K562 (cell line): ENCODE measurements around the gene AMFR. TPM values are rescaled to one million over a fixed set of nuclear protein-coding genes. Genes with fewer than 3 reads are reported as not detected.

Experiments used
- ATAC-seq: fragments of 200-7000 bp; cut with Tn5 transposase; 3 replicates; pipeline ENCODE4 v1.9.1; 2020; ENCODE audit warnings: moderate library complexity
- BruUV-seq: library from RNA; stranded (reverse); fragments of 400-500 nt; replicated peaks from 2 replicates; lab custom pipeline; 2021; lab: Mats Ljungman, UMichigan
- CTCF ChIA-PET: fragments of 300-600 bp; formaldehyde crosslinking; extraction: SDS; loops from one replicate; lab custom pipeline; 2021; ENCODE audit warnings: low intra/inter-chr PET ratio; lab: Yijun Ruan, JAX
- POLR2A ChIA-PET: fragments of 300-600, 350-650 bp; sonication (Branson Sonifier 250); formaldehyde crosslinking; extraction: SDS; loops from one replicate; lab custom pipeline; 2021; ENCODE audit warnings: antibody characterized with exemption, inconsistent platforms; lab: Yijun Ruan, JAX
- DNase-seq, 4 experiments: peaks; one replicate each; pipeline versions ENCODE4 v3.0.0 to v3.0.0-alpha.2; 2011 to 2018; ENCODE audit warnings: low spot score in 3 of 4, mixed read lengths in 3 of 4; ENCODE audit errors: extremely low read depth in 1 of 4
- FAIRE-seq: peaks from 2 replicates; lab custom pipeline; 2011; peaks lifted over from hg19 to GRCh38; lab: Jason Lieb, UNC
- H2AFZ ChIP-seq: 2 replicates; pipeline ENCODE4 v1.6.0; 2011; ENCODE audit warnings: low read depth, low read length, control low read depth, inconsistent platforms
- H3K27ac ChIP-seq: fragments of 200-600 bp; 3 replicates; pipeline ENCODE4 v1.8.0; 2011; ENCODE audit warnings: low read depth, mild to moderate bottlenecking, control low read depth, inconsistent platforms, low read length, moderate library complexity, mixed read lengths; ENCODE audit errors: extremely low read depth
- H3K27me3 ChIP-seq, 2 experiments: fragments of 300-600 bp in 1 of 2; 2 replicates in 1 of 2; 3 replicates in 1 of 2; pipeline versions ENCODE4 v1.6.0 to v1.8.0; 2011; ENCODE audit warnings: inconsistent platforms in 2 of 2, low read length in 2 of 2, mild to moderate bottlenecking in 1 of 2, mixed read lengths in 1 of 2, moderate library complexity in 1 of 2; ENCODE audit not compliant: control insufficient read depth in 2 of 2, insufficient read depth in 2 of 2
- H3K36me3 ChIP-seq: fragments of 300-600 bp; 3 replicates; pipeline ENCODE4 v1.8.0; 2011; ENCODE audit warnings: mild to moderate bottlenecking, low read length, inconsistent platforms; ENCODE audit not compliant: control insufficient read depth, insufficient read depth
- H3K4me1 ChIP-seq, 2 experiments: fragments of 200-600 bp in 1 of 2; replicated peaks in 1 of 2; 2 replicates in 1 of 2; 3 replicates in 1 of 2; pipeline versions ENCODE4 v1.5.1 to v1.8.0; 2011; ENCODE audit warnings: inconsistent platforms in 2 of 2, low read length in 2 of 2, mild to moderate bottlenecking in 1 of 2, mixed read lengths in 1 of 2, moderate library complexity in 1 of 2; ENCODE audit not compliant: control insufficient read depth in 2 of 2, insufficient read depth in 2 of 2
- H3K4me2 ChIP-seq: 2 replicates; pipeline ENCODE4 v1.6.1; 2011; ENCODE audit warnings: low read length, control low read depth, inconsistent platforms, mixed read lengths; ENCODE audit not compliant: insufficient read depth
- H3K4me3 ChIP-seq: fragments of 200-600 bp; sonication (generic), shearing (Covaris generic); 2 replicates; pipeline ENCODE4 v1.5.1; 2016; ENCODE audit warnings: control low read depth, inconsistent platforms
- H3K79me2 ChIP-seq: fragments of 200-600 bp; 3 replicates; pipeline ENCODE4 v1.8.0; 2011; ENCODE audit warnings: low read length, inconsistent platforms; ENCODE audit not compliant: control insufficient read depth, insufficient read depth
- H3K9ac ChIP-seq, 2 experiments: 2 replicates each; pipeline versions ENCODE4 v1.6.0 to v1.6.1; 2011; ENCODE audit warnings: low read depth in 2 of 2, low read length in 2 of 2, control low read depth in 1 of 2, inconsistent platforms in 1 of 2, mild to moderate bottlenecking in 1 of 2, mixed read lengths in 1 of 2; ENCODE audit not compliant: insufficient read depth in 1 of 2
- H3K9me1 ChIP-seq: one replicate; pipeline ENCODE4 v1.6.0; 2011; ENCODE audit warnings: inconsistent platforms, mild to moderate bottlenecking, low read length, moderate library complexity; ENCODE audit not compliant: control insufficient read depth, insufficient read depth
- H3K9me3 ChIP-seq: replicated peaks from 2 replicates; pipeline ENCODE4 v1.5.1; 2011; ENCODE audit warnings: low read depth, low read length, inconsistent platforms; ENCODE audit not compliant: control insufficient read depth, insufficient read depth
- H4K20me1 ChIP-seq: replicated peaks from 2 replicates; pipeline ENCODE4 v1.6.1; 2011; ENCODE audit warnings: low read length, inconsistent platforms, mixed read lengths; ENCODE audit not compliant: control insufficient read depth, insufficient read depth
- CGGBP1 ChIP-seq: fragments of 250-450 bp; sonication (Bioruptor Pico); IDR thresholded peaks from 2 replicates; pipeline ENCODE4 v1.9.0; 2021; ENCODE audit warnings: mild to moderate bottlenecking
- GATA2 ChIP-seq: sonication (generic); formaldehyde crosslinking; IDR thresholded peaks from 2 replicates; pipeline ENCODE4 v1.4.0; 2020; ENCODE audit warnings: mild to moderate bottlenecking, missing genetic modification reagents
- HNRNPUL1 ChIP-seq: fragments of 200-400 bp; formaldehyde crosslinking; IDR thresholded peaks from 2 replicates; pipeline ENCODE4 v1.6.1; 2017; ENCODE audit warnings: low read length
- NBN ChIP-seq: fragments of 450-650 bp; IDR thresholded peaks from 2 replicates; pipeline ENCODE4 v1.6.1; 2016; ENCODE audit warnings: low read depth, mild to moderate bottlenecking
- NR2C2 ChIP-seq, 2 experiments: fragments of 200-800 bp in 1 of 2; sonication (Bioruptor generic) in 1 of 2; sonication (generic) in 1 of 2; formaldehyde crosslinking in 1 of 2; IDR thresholded peaks; 2 replicates each; pipeline versions ENCODE4 v1.6.1 to v1.8.0; 2016 to 2022; ENCODE audit warnings: mild to moderate bottlenecking in 1 of 2, missing compliant biosample characterization in 1 of 2, missing genetic modification characterization in 1 of 2, missing genetic modification reagents in 1 of 2
- NRF1 ChIP-seq, 2 experiments: fragments of 450-650 bp; IDR thresholded peaks in 1 of 2; conservative IDR thresholded peaks in 1 of 2; 2 replicates each; pipeline ENCODE4 v1.6.1; 2014; ENCODE audit warnings: mild to moderate bottlenecking in 2 of 2
- PHB2 ChIP-seq: fragments of 450-650 bp; IDR thresholded peaks from 2 replicates; pipeline ENCODE4 v1.6.1; 2017; ENCODE audit warnings: low read depth
- PRPF4 ChIP-seq: fragments of 200-400 bp; formaldehyde crosslinking; IDR thresholded peaks from one replicate; pipeline ENCODE4 v1.6.1; 2017; ENCODE audit warnings: low read length, low read depth, mild to moderate bottlenecking; ENCODE audit not compliant: insufficient read depth, poor library complexity, severe bottlenecking
- RBM17 ChIP-seq: fragments of 200-400 bp; formaldehyde crosslinking; IDR thresholded peaks from 2 replicates; pipeline ENCODE4 v1.6.1; 2017; ENCODE audit warnings: low read depth, mild to moderate bottlenecking, low read length, borderline replicate concordance
- RBM39 ChIP-seq: fragments of 200-400 bp; formaldehyde crosslinking; optimal IDR thresholded peaks from 2 replicates; pipeline ENCODE3; 2018; ENCODE audit warnings: low read depth, low read length
- RHOXF2B ChIP-seq: fragments of 250-450 bp; sonication (Bioruptor Pico); conservative IDR thresholded peaks from 2 replicates; pipeline ENCODE4 v1.5.1; 2021
- TFAM ChIP-seq: fragments of 250-450 bp; sonication (Bioruptor Pico); conservative IDR thresholded peaks from 2 replicates; pipeline ENCODE4 v1.5.0; 2021; ENCODE audit warnings: mild to moderate bottlenecking, moderate library complexity
- THRAP3 ChIP-seq: fragments of 450-650 bp; IDR thresholded peaks from 2 replicates; pipeline ENCODE4 v1.6.1; 2016; ENCODE audit warnings: mild to moderate bottlenecking, inconsistent platforms, borderline replicate concordance
- ZNF324 ChIP-seq: fragments of 250-450 bp; sonication (Bioruptor Pico); IDR thresholded peaks from 2 replicates; pipeline ENCODE4 v1.4.0; 2020; ENCODE audit warnings: mild to moderate bottlenecking
- ZNF584 ChIP-seq: fragments of 200-800 bp; sonication (Bioruptor generic); IDR thresholded peaks from 2 replicates; pipeline ENCODE4 v1.6.1; 2016; ENCODE audit warnings: low read depth, mild to moderate bottlenecking, missing genetic modification characterization, missing compliant biosample characterization
- ZNF766 ChIP-seq: fragments of 200-800 bp; sonication (Bioruptor generic); conservative IDR thresholded peaks from 2 replicates; pipeline ENCODE4 v1.6.1; 2016; ENCODE audit warnings: missing genetic modification characterization, missing compliant biosample characterization
- WGBS: fragments of 100-300 bp; shearing (Covaris generic); methylation state at CpG from one replicate; pipeline ENCODE4 v1.1.6; 2016; ENCODE audit warnings: low coverage, mixed read lengths; ENCODE audit not compliant: insufficient coverage; ENCODE audit errors: missing lambda C conversion rate; 5-methylcytosine and 5-hydroxymethylcytosine counted together
- in situ Hi-C: fragments of 300-500 bp; cut with MboI; formaldehyde crosslinking; loops from 4 replicates; pipeline ENCODE4 v1.15.0; 2018; ENCODE audit warnings: inconsistent platforms, mixed read lengths
- intact Hi-C: fragments of 100-400 bp; cut with micrococcal nuclease; formaldehyde crosslinking; loops from 2 replicates; pipeline ENCODE4 v1.14.2; 2022
- polyA plus RNA-seq, 8 experiments: library from polyadenylated mRNA; depleted of rRNA in 4 of 8; stranded (reverse) in 5 of 8; unstranded in 3 of 8; fragments of >200 nt; fragmentation: Nextera tagmentation in 2 of 8; fragmentation: Illumina TruSeq in 1 of 8; extraction: Ambion mirVana in 2 of 8; extraction: Trizol in 1 of 8; gene quantifications; 2 replicates each; pipeline versions ENCODE4 v1.2.1 to v1.2.3, GENCODE V29; 2011 to 2014; ENCODE audit warnings: inconsistent platforms in 1 of 8, missing spikeins in 1 of 8
- total RNA-seq, 7 experiments: library from RNA; depleted of rRNA in 6 of 7; stranded (reverse); fragments of >200 nt in 6 of 7; fragmentation: Illumina TruSeq in 2 of 7; extraction: Trizol in 2 of 7; gene quantifications; 2 replicates each; pipeline versions ENCODE4 v1.2.1 to v1.2.3, GENCODE V29; 2011 to 2021; ENCODE audit warnings: low replicate concordance in 1 of 7
- TF ChIP-seq, protein P1 (sequence below): IDR thresholded peaks from 2 replicates; pipeline ENCODE4 v1.6.1; 2012; ENCODE audit warnings: low read depth, low read length, improper control_type of control experiment, borderline replicate concordance

Gene AMFR
- total and polyA plus RNA-seq, 9 of the 15 experiments (the other 6 are each of a cell fraction or from before 2014, with no cell fraction given): 15.6 to 113 (median 58.4) TPM

DNA sequence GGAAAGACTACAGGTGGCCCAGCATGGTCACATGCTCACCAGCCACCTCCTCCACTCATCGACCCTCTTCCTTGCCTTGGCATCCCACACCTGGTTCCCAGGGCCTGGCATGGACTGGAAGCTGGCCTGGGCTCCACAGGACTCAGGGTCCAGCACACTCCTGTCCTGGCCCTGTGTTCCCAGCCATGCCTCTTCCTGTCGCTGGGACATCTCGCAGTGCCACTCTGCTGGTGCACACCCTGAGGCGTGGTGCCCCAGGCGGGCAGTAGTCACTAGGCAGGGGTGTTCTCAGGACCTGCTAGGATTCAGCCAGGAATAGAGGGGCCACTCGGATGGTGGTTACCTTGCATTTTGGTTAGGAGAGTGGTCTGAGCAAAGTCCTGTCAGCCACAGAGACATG, 99.4 kb downstream of the AMFR start (continued):
- TF ChIP-seq RBM17 (no peak), RBM39 (no peak), NBN (no peak), ZNF324 (CRISPR knock-in tag) (no peak), PRPF4 (no peak), THRAP3 (no peak), TFAM (CRISPR knock-in tag) (no peak), ZNF766 (CRISPR knock-in tag) (no peak), CGGBP1 (no peak)

DNA sequence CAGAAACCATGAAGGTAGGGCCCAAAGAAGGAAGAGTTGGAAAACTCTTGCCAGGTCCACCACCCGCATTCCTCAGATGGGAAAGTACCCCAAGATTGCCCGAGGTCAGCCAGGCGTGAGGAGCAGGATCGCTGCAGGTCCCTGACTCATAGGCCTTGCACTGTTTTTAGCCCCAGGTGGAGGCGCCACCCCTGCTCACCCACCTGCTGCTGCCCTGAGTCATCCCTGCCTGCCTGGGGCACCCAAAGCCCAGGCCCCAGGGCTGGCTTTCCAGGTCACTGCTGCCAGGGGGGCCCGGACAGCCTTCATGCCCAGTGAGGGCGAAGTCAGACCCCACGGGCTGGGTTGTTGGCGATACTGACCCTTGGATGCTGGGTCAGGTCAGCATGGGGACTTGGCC, 100.9 kb downstream of the AMFR start:
- CTCF ChIA-PET: no interaction called here
- no peaks in the 10 kb centered on the region for H4K20me1 ChIP-seq
- peaks cover 0 to 4% of the 10 kb centered on the region in 2 experiments; a peak in 1 of 5 replicates for H3K4me1 ChIP-seq
- H3K4me2 ChIP-seq: no peak overlapping the region
- no TSS peak for BruUV-seq
- POLR2A ChIA-PET: interaction anchor here (0.7 kb wide), 1 partner anchor 632 kb away, joined by 3 read pairs; no protein-coding TSS in a partner anchor
- H3K79me2 ChIP-seq: no peaks in the 10 kb centered on the region
- intact Hi-C loops (no loop called here), in situ Hi-C loops (loop anchor here (10.0 kb wide), 1 partner anchor 860 kb away; no protein-coding TSS in a partner anchor)
- H3K27ac ChIP-seq: no peak overlapping the region
- H3K9ac ChIP-seq: no peak overlapping the region
- FAIRE-seq: no peak
- H3K9me3 ChIP-seq: no peaks in the 10 kb centered on the region
- no peak overlapping the region for H2AFZ ChIP-seq
- peaks cover 17 to 59% of the 10 kb centered on the region in 2 experiments; a peak in 4 of 5 replicates for H3K27me3 ChIP-seq
- no peak for DNase-seq
- 20% methylated on average over 8 of the region's 9 CpGs for WGBS
- no peak for ATAC-seq
- H3K4me3 ChIP-seq: no peak overlapping the region
- no peaks in the 10 kb centered on the region for H3K36me3 ChIP-seq
- TF ChIP-seq GATA2 (CRISPR knock-in tag) (no peak), HNRNPUL1 (no peak), PHB2 (no peak), NRF1 (conservative IDR thresholded peaks at IDR 0.05 in 1 of 2, IDR thresholded peaks at IDR 0.05 in 1 of 2) (no peak), ZNF584 (CRISPR knock-in tag) (no peak), NR2C2 (CRISPR knock-in tag; IDR thresholded peaks at IDR 0.05) (no peak), NR2C2 (tag; IDR thresholded peaks at IDR 0.05) (no peak), RHOXF2B (no peak)
- TF ChIP-seq, protein P1, sequence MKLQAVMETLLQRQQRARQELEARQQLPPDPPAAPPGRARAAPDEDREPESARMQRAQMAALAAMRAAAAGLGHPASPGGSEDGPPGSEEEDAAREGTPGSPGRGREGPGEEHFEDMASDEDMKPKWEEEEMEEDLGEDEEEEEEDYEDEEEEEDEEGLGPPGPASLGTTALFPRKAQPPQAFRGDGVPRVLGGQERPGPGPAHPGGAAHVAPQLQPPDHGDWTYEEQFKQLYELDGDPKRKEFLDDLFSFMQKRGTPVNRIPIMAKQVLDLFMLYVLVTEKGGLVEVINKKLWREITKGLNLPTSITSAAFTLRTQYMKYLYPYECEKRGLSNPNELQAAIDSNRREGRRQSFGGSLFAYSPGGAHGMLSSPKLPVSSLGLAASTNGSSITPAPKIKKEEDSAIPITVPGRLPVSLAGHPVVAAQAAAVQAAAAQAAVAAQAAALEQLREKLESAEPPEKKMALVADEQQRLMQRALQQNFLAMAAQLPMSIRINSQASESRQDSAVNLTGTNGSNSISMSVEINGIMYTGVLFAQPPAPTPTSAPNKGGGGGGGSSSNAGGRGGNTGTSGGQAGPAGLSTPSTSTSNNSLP: no peak
- no peaks in the 10 kb centered on the region for H3K9me1 ChIP-seq
